Right hindlimb (tissue), 1 donor: ENCODE data around the gene BAHCC1.

Experiments
- DNase-seq: peaks from one replicate; pipeline ENCODE4 v3.0.0-alpha.2; 2018

Gene BAHCC1

GRCh38 chr17:81445642-81446503 lies 50.6 kb downstream of the BAHCC1 start:
- no peak for DNase-seq

- no peak for DNase-seq
Observed at GRCh38 chr17:81447331-81447933, 52.2 kb downstream of the BAHCC1 start.

- DNase-seq, result no peak
Observed at GRCh38 chr17:81448442-81448841, 53.2 kb downstream of the BAHCC1 start.

GRCh38 chr17:81448950-81449349 lies 53.7 kb downstream of the BAHCC1 start:
- DNase-seq, result no peak

GRCh38 chr17:81449351-81449750 lies 54.1 kb downstream of the BAHCC1 start:
- DNase-seq, result no peak

GRCh38 chr17:81451823-81452222 lies 56.6 kb downstream of the BAHCC1 start:
- no peak for DNase-seq

- DNase-seq, result no peak
Observed at GRCh38 chr17:81452551-81452950, 57.3 kb downstream of the BAHCC1 start.

- no peak for DNase-seq
Observed at GRCh38 chr17:81453076-81453475, 57.8 kb downstream of the BAHCC1 start.

GRCh38 chr17:81453712-81454111 lies 58.5 kb downstream of the BAHCC1 start:
- no peak for DNase-seq

- DNase-seq, result no peak
Observed at GRCh38 chr17:81454473-81454872, 59.2 kb downstream of the BAHCC1 start.

- DNase-seq, result no peak
Observed at GRCh38 chr17:81455387-81455786, 60.1 kb downstream of the BAHCC1 start.

- no peak for DNase-seq
Observed at GRCh38 chr17:81456091-81456490, 60.8 kb downstream of the BAHCC1 start.

- no peak for DNase-seq
Observed at GRCh38 chr17:81456798-81457197, 61.5 kb downstream of the BAHCC1 start.

- no peak for DNase-seq
Observed at GRCh38 chr17:81457401-81457800, 62.1 kb downstream of the BAHCC1 start.

GRCh38 chr17:81457917-81458555 lies 62.8 kb downstream of the BAHCC1 start:
- DNase-seq, result no peak

GRCh38 chr17:81458628-81459027 lies 63.4 kb downstream of the BAHCC1 start:
- DNase-seq, result no peak

GRCh38 chr17:81459224-81459623 lies 64.0 kb downstream of the BAHCC1 start:
- no peak for DNase-seq

- no peak for DNase-seq
Observed at GRCh38 chr17:81459864-81460263, 64.6 kb downstream of the BAHCC1 start.

- DNase-seq, result no peak
Observed at GRCh38 chr17:81460856-81461460, 65.7 kb downstream of the BAHCC1 start.

GRCh38 chr17:81461607-81462500 lies 66.6 kb downstream of the BAHCC1 start:
- DNase-seq, result no peak

- no peak for DNase-seq
Observed at GRCh38 chr17:81462506-81463125, 67.4 kb downstream of the BAHCC1 start.

GRCh38 chr17:81463506-81463905 lies 68.2 kb downstream of the BAHCC1 start:
- DNase-seq, result no peak
